ENCODE results near the gene PAPPA.

Gene PAPPA

DNA sequence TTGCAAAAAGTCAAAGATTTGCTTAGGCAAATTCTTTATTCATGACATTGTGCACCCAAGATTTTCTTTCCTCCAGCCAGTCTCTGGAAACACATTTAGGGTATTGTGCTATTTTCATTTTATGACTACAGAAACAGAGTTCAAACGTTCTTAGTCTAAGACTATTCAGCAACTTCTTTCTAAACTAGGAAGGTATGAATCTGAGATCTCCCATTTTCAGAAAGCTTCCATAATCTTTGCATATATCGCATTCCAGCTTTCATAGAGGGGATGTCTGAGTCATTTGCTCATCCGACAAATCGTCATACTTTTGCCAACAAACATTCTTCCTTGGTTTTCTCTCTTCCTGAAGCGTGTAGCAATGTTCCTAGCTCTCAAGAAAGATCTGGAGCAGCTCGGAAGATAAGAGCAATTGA, 1.6 kb upstream of the PAPPA start:
- peak; percentile 94 for DNase-seq (ENCODE audit: low read depth)
- no peak overlapping the region for H3K4me3 ChIP-seq (ENCODE audit: low read depth, low read length)
- TF ChIP-seq, protein P1, sequence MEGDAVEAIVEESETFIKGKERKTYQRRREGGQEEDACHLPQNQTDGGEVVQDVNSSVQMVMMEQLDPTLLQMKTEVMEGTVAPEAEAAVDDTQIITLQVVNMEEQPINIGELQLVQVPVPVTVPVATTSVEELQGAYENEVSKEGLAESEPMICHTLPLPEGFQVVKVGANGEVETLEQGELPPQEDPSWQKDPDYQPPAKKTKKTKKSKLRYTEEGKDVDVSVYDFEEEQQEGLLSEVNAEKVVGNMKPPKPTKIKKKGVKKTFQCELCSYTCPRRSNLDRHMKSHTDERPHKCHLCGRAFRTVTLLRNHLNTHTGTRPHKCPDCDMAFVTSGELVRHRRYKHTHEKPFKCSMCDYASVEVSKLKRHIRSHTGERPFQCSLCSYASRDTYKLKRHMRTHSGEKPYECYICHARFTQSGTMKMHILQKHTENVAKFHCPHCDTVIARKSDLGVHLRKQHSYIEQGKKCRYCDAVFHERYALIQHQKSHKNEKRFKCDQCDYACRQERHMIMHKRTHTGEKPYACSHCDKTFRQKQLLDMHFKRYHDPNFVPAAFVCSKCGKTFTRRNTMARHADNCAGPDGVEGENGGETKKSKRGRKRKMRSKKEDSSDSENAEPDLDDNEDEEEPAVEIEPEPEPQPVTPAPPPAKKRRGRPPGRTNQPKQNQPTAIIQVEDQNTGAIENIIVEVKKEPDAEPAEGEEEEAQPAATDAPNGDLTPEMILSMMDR (conservative IDR thresholded peaks at IDR 0.05; ENCODE audit: low read depth, low read length) = no peak

DNA sequence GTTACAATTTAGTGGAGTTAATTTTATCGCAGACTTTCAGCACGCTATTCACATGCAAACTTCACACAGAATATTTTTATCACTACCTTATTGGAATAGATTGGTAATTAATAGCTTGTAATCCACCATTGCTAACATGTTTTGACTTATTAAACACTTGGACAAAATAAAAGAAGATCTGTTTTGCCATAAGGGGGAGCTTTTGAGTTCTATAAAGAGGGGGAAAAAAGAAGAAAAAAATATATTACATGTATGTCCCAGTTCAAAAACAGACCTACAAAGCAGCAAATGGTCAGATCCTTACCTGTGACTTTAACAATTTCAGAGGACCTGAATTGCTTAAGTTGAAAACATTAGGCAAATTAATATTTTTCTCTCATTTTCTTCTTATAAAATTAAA, 1.2 kb upstream of the PAPPA start:
- H3K4me3 ChIP-seq (ENCODE audit: low read depth, low read length) = no peak overlapping the region
- DNase-seq (ENCODE audit: low read depth) = peak; percentile 81
- TF ChIP-seq, protein P1 (conservative IDR thresholded peaks at IDR 0.05; ENCODE audit: low read depth, low read length) = peak; percentile 50

DNA sequence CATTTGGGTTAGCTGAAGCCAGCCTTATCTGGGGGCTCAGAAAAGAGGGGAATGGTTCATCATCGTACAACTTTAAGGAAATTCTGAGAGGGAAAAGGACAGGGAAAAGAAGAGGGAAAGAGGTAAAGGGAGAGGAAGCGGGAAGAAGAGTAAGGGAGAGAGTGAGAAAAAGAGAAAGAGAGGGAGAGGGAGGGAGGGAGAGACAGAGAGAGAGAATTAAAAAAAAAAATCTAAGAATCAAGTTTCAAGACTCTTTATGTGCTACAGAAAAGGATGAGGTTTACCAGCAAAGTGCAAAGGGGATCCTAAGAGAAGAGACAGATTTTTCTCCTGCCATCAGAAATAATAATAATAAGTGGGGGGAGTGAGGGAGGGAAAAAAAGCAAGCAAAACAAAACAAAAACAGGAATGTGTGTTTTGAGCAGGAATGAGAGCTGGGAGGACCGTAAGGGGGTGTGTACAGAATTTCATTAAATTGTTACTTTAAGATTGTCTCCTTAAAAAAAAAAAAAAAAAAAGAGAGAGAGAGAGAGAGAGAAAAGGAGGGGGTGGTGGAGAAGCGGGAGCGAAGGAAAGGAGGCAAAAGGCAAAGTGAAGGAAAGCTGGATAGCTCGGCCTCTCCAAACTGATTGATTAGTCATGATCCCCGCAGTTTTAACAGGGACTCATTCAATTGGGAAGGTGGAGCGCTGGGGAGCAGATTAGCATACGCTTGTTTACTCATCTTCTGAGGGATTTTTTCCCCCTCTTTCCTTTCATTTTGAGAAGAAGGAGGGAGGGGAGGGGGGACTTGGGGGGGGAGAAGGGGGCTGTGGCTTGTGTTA, 438 bp upstream of the PAPPA start:
- TF ChIP-seq, protein P1 (conservative IDR thresholded peaks at IDR 0.05; ENCODE audit: low read depth, low read length) = no peak
- peak; percentile 86 for DNase-seq (ENCODE audit: low read depth)
- peak overlapping the region; percentile 89 for H3K4me3 ChIP-seq (ENCODE audit: low read depth, low read length)

DNA sequence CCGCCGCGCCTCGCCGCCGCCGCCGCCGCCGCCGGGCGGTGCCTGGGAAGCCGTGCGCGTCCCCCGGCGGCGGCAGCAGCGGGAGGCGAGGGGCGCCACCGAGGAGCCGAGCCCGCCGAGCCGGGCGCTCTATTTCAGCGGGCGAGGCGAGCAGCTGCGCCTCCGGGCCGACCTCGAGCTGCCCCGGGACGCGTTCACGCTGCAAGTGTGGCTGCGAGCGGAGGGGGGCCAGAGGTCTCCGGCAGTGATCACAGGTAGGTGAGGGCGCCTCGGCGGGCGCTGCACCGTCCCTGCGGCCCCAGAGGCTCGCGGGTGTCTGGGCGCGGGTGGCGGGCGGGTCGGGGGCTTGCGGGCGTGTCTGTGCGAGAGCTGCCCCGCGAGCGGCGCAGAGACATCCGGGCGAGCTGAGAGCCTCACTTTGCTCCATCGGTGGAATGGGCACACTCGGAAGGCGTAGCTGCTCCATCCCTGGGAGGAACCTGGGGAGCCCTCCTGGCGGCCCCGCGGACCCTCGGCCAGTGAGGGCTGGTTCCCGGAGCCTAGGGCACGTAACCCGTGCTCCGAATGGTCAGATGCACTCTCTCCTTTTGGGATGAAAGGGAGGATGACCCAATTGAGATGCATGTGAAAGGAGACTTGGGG, 864 bp downstream of the PAPPA start:
- DNase-seq (ENCODE audit: low read depth) = no peak
- H3K4me3 ChIP-seq (ENCODE audit: low read depth, low read length) = peak overlapping the region; percentile 89
- TF ChIP-seq, protein P1 (conservative IDR thresholded peaks at IDR 0.05; ENCODE audit: low read depth, low read length) = no peak

DNA sequence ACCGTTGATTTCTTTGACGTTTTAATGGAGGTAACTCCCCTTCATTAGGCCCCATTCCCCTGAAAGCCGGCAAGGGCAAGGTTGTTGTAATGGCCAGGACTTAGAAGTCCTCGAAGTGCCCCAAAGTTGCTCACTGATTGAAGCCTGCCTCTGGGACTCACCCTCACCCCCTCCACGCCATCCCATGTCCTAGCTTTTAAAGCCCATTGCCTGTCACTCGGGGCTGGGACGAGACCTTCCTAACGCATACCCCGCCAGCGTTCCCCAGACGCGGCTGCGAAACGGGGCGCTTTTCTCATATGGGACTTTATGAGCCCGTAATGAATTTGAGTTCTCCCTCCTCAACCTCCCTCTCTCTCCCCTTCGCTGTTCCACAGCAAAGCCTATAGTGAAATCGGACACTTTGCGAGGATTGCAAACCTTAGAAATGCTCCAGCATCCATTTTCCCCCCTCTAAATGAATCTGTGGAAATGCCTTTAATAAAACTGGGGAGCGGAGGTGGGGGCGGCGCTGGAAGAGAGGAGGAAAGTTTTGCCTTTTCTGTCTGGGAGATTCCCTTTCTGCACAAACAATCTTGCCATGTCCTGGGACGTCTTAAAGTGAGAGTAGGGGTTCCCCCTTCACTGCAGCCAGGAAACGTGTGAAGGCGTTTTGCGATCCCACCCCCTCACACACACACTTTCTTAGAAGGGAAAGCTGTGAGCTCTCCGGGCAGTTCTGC, 1.5 kb downstream of the PAPPA start:
- peak overlapping the region; percentile 89 for H3K4me3 ChIP-seq (ENCODE audit: low read depth, low read length)
- TF ChIP-seq, protein P1 (conservative IDR thresholded peaks at IDR 0.05; ENCODE audit: low read depth, low read length) = no peak
- DNase-seq (ENCODE audit: low read depth) = peak; percentile 91

DNA sequence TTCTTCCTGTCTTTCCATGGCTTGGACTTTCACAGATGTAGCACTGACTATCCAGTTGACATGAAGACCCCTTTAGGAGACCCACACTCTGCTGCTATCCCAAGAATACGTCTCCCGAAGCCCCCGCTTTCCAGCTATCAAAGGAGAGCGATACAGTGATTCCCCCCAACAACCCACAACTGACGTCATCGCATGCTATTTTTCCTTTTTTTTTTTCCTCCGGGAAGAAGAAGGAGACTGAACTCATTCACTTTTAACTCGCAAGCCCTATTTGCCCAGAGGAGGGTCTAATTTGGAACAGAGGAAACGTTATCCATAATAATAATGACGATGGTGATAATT, 2.1 kb downstream of the PAPPA start:
- H3K4me3 ChIP-seq (ENCODE audit: low read depth, low read length) = peak overlapping the region; percentile 89
- DNase-seq (ENCODE audit: low read depth) = no peak

More for the DNA sequence above, 2.1 kb downstream of the PAPPA start:
- TF ChIP-seq, protein P1 (conservative IDR thresholded peaks at IDR 0.05; ENCODE audit: low read depth, low read length) = no peak

Measured in choroid plexus epithelial cell (primary cell).